ENCODE measurements around the gene DENND1A.

- TF ChIP-seq POLR2A (IDR thresholded peaks at IDR 0.05; ENCODE audit: low read length) (no peak), GATA1 (IDR thresholded peaks at IDR 0.05; ENCODE audit: low read depth, low read length) (no peak)
These were observed 247.2 kb downstream of the DENND1A start for GRCh38 chr9:123682746-123683145.
